GM18526 (cell line): ENCODE measurements around the gene IMMT.

Source experiments
- POLR2A ChIP-seq: IDR thresholded peaks from 3 replicates; pipeline ENCODE4 v1.6.1; 2011; ENCODE audit not compliant: insufficient read length; ENCODE audit errors: extremely low read depth

The IMMT gene

GRCh38 chr2:86195055-86195807, at the start of gene IMMT:
IMMT (minus strand) TSS chr2:86195462; CDS start chr2:86195382, 80 bp downstream.
- peak; percentile 86 for TF ChIP-seq POLR2A

GRCh38 chr2:86243950-86244733, 48.9 kb upstream of the IMMT start:
- TF ChIP-seq POLR2A: no peak

GRCh38 chr2:86243272-86243671, 48.0 kb upstream of the IMMT start:
- TF ChIP-seq POLR2A: no peak

GRCh38 chr2:86241611-86242010, 46.3 kb upstream of the IMMT start:
- no peak for TF ChIP-seq POLR2A

GRCh38 chr2:86240251-86240650, 45.0 kb upstream of the IMMT start:
- TF ChIP-seq POLR2A: no peak

- TF ChIP-seq POLR2A: no peak
Observed at GRCh38 chr2:86239745-86240144, 44.5 kb upstream of the IMMT start.

- TF ChIP-seq POLR2A: no peak
Observed at GRCh38 chr2:86239326-86239725, 44.1 kb upstream of the IMMT start.

GRCh38 chr2:86238354-86238753, 43.1 kb upstream of the IMMT start:
- no peak for TF ChIP-seq POLR2A

- no peak for TF ChIP-seq POLR2A
Observed at GRCh38 chr2:86237172-86237571, 41.9 kb upstream of the IMMT start.

- TF ChIP-seq POLR2A: no peak
Observed at GRCh38 chr2:86235196-86235980, 40.1 kb upstream of the IMMT start.

- TF ChIP-seq POLR2A: no peak
Observed at GRCh38 chr2:86234563-86235131, 39.4 kb upstream of the IMMT start.

- no peak for TF ChIP-seq POLR2A
Observed at GRCh38 chr2:86233436-86233835, 38.2 kb upstream of the IMMT start.

- no peak for TF ChIP-seq POLR2A
Observed at GRCh38 chr2:86232910-86233309, 37.6 kb upstream of the IMMT start.

- TF ChIP-seq POLR2A: no peak
Observed at GRCh38 chr2:86232373-86232784, 37.1 kb upstream of the IMMT start.

- TF ChIP-seq POLR2A: no peak
Observed at GRCh38 chr2:86231680-86232372, 36.6 kb upstream of the IMMT start.
